Stimulated activated CD4-positive, alpha-beta T cell treated with anti-CD3 and anti-CD28 coated beads, Interleukin-12 subunit alpha, Interleukin-12 subunit beta, amount 100 ng/mL, for 4 hours (primary cell): ENCODE data around the gene CLMN.
A peak's percentile ranks its signal among the peaks of the same experiment; 100 is the strongest.

ENCODE experiments used
- DNase-seq: peaks from one replicate; pipeline ENCODE4 v3.0.0-alpha.2; 2020

CLMN gene

GRCh38 chr14:95319312-95320077 lies at the start of gene CLMN:
TSS of gene CLMN (minus strand) at chr14:95319908. CDS start at chr14:95319792, 116 bp downstream.
- peak; percentile 18 for DNase-seq

GRCh38 chr14:95365401-95365800 lies 45.7 kb upstream of the CLMN start:
- DNase-seq, result no peak

- DNase-seq, result no peak
Measured at GRCh38 chr14:95364481-95365209, 44.9 kb upstream of the CLMN start.

- no peak for DNase-seq
Measured at GRCh38 chr14:95363468-95363954, 43.8 kb upstream of the CLMN start.

- no peak for DNase-seq
Measured at GRCh38 chr14:95362138-95362494, 42.4 kb upstream of the CLMN start.

- DNase-seq, result peak; percentile 31
Measured at GRCh38 chr14:95361373-95362137, 41.8 kb upstream of the CLMN start.

GRCh38 chr14:95360828-95361227 lies 41.1 kb upstream of the CLMN start:
- DNase-seq, result no peak

- no peak for DNase-seq
Measured at GRCh38 chr14:95359994-95360826, 40.5 kb upstream of the CLMN start.

- DNase-seq, result no peak
Measured at GRCh38 chr14:95356245-95356869, 36.6 kb upstream of the CLMN start.

- no peak for DNase-seq
Measured at GRCh38 chr14:95355422-95355821, 35.7 kb upstream of the CLMN start.

- no peak for DNase-seq
Measured at GRCh38 chr14:95354834-95355233, 35.1 kb upstream of the CLMN start.

GRCh38 chr14:95353664-95354063 lies 34.0 kb upstream of the CLMN start:
- DNase-seq, result no peak

- no peak for DNase-seq
Measured at GRCh38 chr14:95353007-95353406, 33.3 kb upstream of the CLMN start.

GRCh38 chr14:95352481-95352880 lies 32.8 kb upstream of the CLMN start:
- DNase-seq, result no peak

GRCh38 chr14:95349241-95349640 lies 29.5 kb upstream of the CLMN start:
- no peak for DNase-seq

GRCh38 chr14:95348395-95349080 lies 28.8 kb upstream of the CLMN start:
- no peak for DNase-seq

GRCh38 chr14:95346820-95347219 lies 27.1 kb upstream of the CLMN start:
- DNase-seq, result no peak

GRCh38 chr14:95346266-95346665 lies 26.6 kb upstream of the CLMN start:
- no peak for DNase-seq

- no peak for DNase-seq
Measured at GRCh38 chr14:95345032-95345431, 25.3 kb upstream of the CLMN start.

- DNase-seq, result no peak
Measured at GRCh38 chr14:95344536-95344935, 24.8 kb upstream of the CLMN start.

- DNase-seq, result no peak
Measured at GRCh38 chr14:95341564-95341963, 21.9 kb upstream of the CLMN start.

GRCh38 chr14:95341115-95341514 lies 21.4 kb upstream of the CLMN start:
- no peak for DNase-seq
